ENCODE results near the gene IGSF21. TPM values are rescaled to one million over a fixed set of nuclear protein-coding genes. Genes with fewer than 3 reads are reported as not detected.

IGSF21 gene
- total and polyA plus RNA-seq, 2 of the 4 experiments (the other 2 are of a cell fraction): not detected

GRCh38 chr1:18151436-18152122, 44.0 kb downstream of the IGSF21 start:
- no peak overlapping the region for H3K4me2 ChIP-seq (ENCODE audit: low read depth, low read length)
- H2AK9ac ChIP-seq (replicated peaks; ENCODE audit: low read depth, low read length, poor library complexity): no peak overlapping the region
- H3K9ac ChIP-seq (ENCODE audit: low read depth, low read length): no peak overlapping the region
- no peak overlapping the region for H2AFZ ChIP-seq (replicated peaks; ENCODE audit: low read length, poor library complexity)
- H2BK5ac ChIP-seq (ENCODE audit: low read depth, low read length, poor library complexity, severe bottlenecking): no peak overlapping the region
- no peak overlapping the region for H4K8ac ChIP-seq (ENCODE audit: low read depth in 2 of 2, low read length in 2 of 2)
- H4K5ac ChIP-seq (ENCODE audit: low read depth, low read length): no peak overlapping the region
- POLR2A ChIA-PET (ENCODE audit: unreplicated experiment): no interaction called here
- H2BK120ac ChIP-seq (ENCODE audit: low read depth, low read length): no peak overlapping the region
- CTCF ChIA-PET: no interaction called here
- H4K20me1 ChIP-seq (ENCODE audit: insufficient read depth, low read length): no peaks in the 10 kb centered on the region
- intact Hi-C loops (cut with micrococcal nuclease): no loop called here
- no peak overlapping the region for H3K27ac ChIP-seq (ENCODE audit: insufficient read depth, low read length)
- TF ChIP-seq MAFK (IDR thresholded peaks at IDR 0.05; ENCODE audit: low read depth, low read length) (no peak), MAZ (IDR thresholded peaks at IDR 0.05; ENCODE audit: borderline replicate concordance, low read depth, low read length) (no peak), RFX5 (IDR thresholded peaks at IDR 0.05; ENCODE audit: low read depth, low read length) (no peak), CHD1 (IDR thresholded peaks at IDR 0.05; ENCODE audit: low read depth, low read length) (no peak), RAD21 (IDR thresholded peaks at IDR 0.05; ENCODE audit: low read length) (no peak), BHLHE40 (IDR thresholded peaks at IDR 0.05; ENCODE audit: low read depth, low read length) (no peak), RCOR1 (IDR thresholded peaks at IDR 0.05; ENCODE audit: insufficient replicate concordance, low read length) (no peak), CEBPB (IDR thresholded peaks at IDR 0.05; ENCODE audit: low read depth, low read length) (no peak), NFE2L2 (IDR thresholded peaks at IDR 0.05; ENCODE audit: low read depth, low read length) (no peak)
- TF ChIP-seq, protein P1, sequence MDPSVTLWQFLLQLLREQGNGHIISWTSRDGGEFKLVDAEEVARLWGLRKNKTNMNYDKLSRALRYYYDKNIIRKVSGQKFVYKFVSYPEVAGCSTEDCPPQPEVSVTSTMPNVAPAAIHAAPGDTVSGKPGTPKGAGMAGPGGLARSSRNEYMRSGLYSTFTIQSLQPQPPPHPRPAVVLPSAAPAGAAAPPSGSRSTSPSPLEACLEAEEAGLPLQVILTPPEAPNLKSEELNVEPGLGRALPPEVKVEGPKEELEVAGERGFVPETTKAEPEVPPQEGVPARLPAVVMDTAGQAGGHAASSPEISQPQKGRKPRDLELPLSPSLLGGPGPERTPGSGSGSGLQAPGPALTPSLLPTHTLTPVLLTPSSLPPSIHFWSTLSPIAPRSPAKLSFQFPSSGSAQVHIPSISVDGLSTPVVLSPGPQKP (IDR thresholded peaks at IDR 0.05; ENCODE audit: borderline replicate concordance, low read depth, low read length): no peak
- TF ChIP-seq, protein P2, sequence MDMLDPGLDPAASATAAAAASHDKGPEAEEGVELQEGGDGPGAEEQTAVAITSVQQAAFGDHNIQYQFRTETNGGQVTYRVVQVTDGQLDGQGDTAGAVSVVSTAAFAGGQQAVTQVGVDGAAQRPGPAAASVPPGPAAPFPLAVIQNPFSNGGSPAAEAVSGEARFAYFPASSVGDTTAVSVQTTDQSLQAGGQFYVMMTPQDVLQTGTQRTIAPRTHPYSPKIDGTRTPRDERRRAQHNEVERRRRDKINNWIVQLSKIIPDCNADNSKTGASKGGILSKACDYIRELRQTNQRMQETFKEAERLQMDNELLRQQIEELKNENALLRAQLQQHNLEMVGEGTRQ (IDR thresholded peaks at IDR 0.05; ENCODE audit: low read depth, low read length): no peak
- TF ChIP-seq, protein P3, sequence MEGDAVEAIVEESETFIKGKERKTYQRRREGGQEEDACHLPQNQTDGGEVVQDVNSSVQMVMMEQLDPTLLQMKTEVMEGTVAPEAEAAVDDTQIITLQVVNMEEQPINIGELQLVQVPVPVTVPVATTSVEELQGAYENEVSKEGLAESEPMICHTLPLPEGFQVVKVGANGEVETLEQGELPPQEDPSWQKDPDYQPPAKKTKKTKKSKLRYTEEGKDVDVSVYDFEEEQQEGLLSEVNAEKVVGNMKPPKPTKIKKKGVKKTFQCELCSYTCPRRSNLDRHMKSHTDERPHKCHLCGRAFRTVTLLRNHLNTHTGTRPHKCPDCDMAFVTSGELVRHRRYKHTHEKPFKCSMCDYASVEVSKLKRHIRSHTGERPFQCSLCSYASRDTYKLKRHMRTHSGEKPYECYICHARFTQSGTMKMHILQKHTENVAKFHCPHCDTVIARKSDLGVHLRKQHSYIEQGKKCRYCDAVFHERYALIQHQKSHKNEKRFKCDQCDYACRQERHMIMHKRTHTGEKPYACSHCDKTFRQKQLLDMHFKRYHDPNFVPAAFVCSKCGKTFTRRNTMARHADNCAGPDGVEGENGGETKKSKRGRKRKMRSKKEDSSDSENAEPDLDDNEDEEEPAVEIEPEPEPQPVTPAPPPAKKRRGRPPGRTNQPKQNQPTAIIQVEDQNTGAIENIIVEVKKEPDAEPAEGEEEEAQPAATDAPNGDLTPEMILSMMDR (conservative IDR thresholded peaks at IDR 0.05; ENCODE audit: low read depth, low read length): no peak
- DNase-seq (no peak), ATAC-seq (ENCODE audit: low read depth) (no peak)
- H2BK15ac ChIP-seq (ENCODE audit: low read depth, low read length): no peak overlapping the region
- H3K4me1 ChIP-seq (ENCODE audit: control insufficient read depth, insufficient read depth, low read length): no peaks in the 10 kb centered on the region
- H4K91ac ChIP-seq (ENCODE audit: insufficient read depth, low read depth, low read length): no peak overlapping the region
- no peak overlapping the region for H3K23ac ChIP-seq (ENCODE audit: low read depth, low read length)
- no peak overlapping the region for H3K4ac ChIP-seq (ENCODE audit: low read depth, low read length)
- no peak overlapping the region for H3K18ac ChIP-seq (ENCODE audit: low read depth, low read length)
- in situ Hi-C loops (cut with MboI; ENCODE audit: low sequenced_read_pairs): no loop called here
- no peaks in the 10 kb centered on the region for H3K79me1 ChIP-seq (ENCODE audit: low read depth in 1 of 2, low read length in 2 of 2)
- no TSS peak for BruUV-seq (replicated peaks)
- H3K9me3 ChIP-seq (ENCODE audit: control insufficient read depth, insufficient read depth, low read length): no peaks in the 10 kb centered on the region
- no peak overlapping the region for H2AK5ac ChIP-seq (ENCODE audit: low read depth, low read length)
- H2BK20ac ChIP-seq (ENCODE audit: low read depth, low read length): no peak overlapping the region
- no peak overlapping the region for H3K14ac ChIP-seq (replicated peaks; ENCODE audit: low read depth, low read length)
- dilution Hi-C loops (cut with HindIII; ENCODE audit: low sequenced_read_pairs, unreplicated experiment): no loop called here
- H3K56ac ChIP-seq (ENCODE audit: extremely low read depth, insufficient read depth, low read length): no peak overlapping the region
- 0% methylated on average over 1 of the region's 8 CpGs; no CpG with 5 or more reads in 1 of the 2 experiments for WGBS, 2 experiments (ENCODE audit: extremely low coverage in 2 of 2, insufficient read length in 1 of 2)
- H3K9me1 ChIP-seq (ENCODE audit: insufficient read depth, low read length): no peaks in the 10 kb centered on the region
- no peaks in the 10 kb centered on the region for H3K27me3 ChIP-seq (ENCODE audit: control insufficient read depth, insufficient read depth, low read length)
- no peak overlapping the region for H3K4me3 ChIP-seq (ENCODE audit: insufficient read depth, low read depth, low read length)
- H3K36me3 ChIP-seq (ENCODE audit: control insufficient read depth, insufficient read depth, low read length): no peaks in the 10 kb centered on the region

Measured in IMR-90 (cell line).